Stimulated activated CD4-positive, alpha-beta T cell treated with anti-CD3 and anti-CD28 coated beads, Interleukin-1b, Interleukin-23, amount 100 ng/mL, for 24 hours (primary cell): Measurements from ENCODE around the gene PLCB1.
"Not testable (repeated sequence)": the region's sequence is repeated elsewhere in the genome, so short reads cannot be mapped to it uniquely, and the experiment has no call there.

Experiments used
- DNase-seq, 4 experiments: peaks; one replicate each; pipeline ENCODE4 v3.0.0-alpha.2; 2020; ENCODE audit warnings: low read depth in 4 of 4, low spot score in 1 of 4

Gene PLCB1

GRCh38 chr20:8330319-8330784 lies 198.3 kb downstream of the PLCB1 start:
- no peak for DNase-seq

- no peak for DNase-seq
Observed at GRCh38 chr20:8330785-8331695, 199.0 kb downstream of the PLCB1 start.

- DNase-seq: no peak
Observed at GRCh38 chr20:8331740-8332412, 199.8 kb downstream of the PLCB1 start.

- DNase-seq: no peak
Observed at GRCh38 chr20:8334641-8335040, 202.6 kb downstream of the PLCB1 start.

- DNase-seq: no peak
Observed at GRCh38 chr20:8335059-8335458, 203.0 kb downstream of the PLCB1 start.

- no peak for DNase-seq
Observed at GRCh38 chr20:8335495-8336195, 203.6 kb downstream of the PLCB1 start.

GRCh38 chr20:8339349-8339748 lies 207.3 kb downstream of the PLCB1 start:
- no peak for DNase-seq

- DNase-seq: no peak
Observed at GRCh38 chr20:8342391-8342790, 210.3 kb downstream of the PLCB1 start.

- no peak for DNase-seq
Observed at GRCh38 chr20:8344106-8344505, 212.0 kb downstream of the PLCB1 start.

- no peak for DNase-seq
Observed at GRCh38 chr20:8344631-8345030, 212.6 kb downstream of the PLCB1 start.

- DNase-seq: no peak
Observed at GRCh38 chr20:8346700-8347270, 214.7 kb downstream of the PLCB1 start.

GRCh38 chr20:8350225-8350624 lies 218.2 kb downstream of the PLCB1 start:
- DNase-seq: not testable (repeated sequence)

GRCh38 chr20:8352486-8352885 lies 220.4 kb downstream of the PLCB1 start:
- DNase-seq: no peak

- no peak for DNase-seq
Observed at GRCh38 chr20:8353512-8353911, 221.4 kb downstream of the PLCB1 start.

GRCh38 chr20:8355453-8355852 lies 223.4 kb downstream of the PLCB1 start:
- DNase-seq: no peak

GRCh38 chr20:8356806-8357205 lies 224.7 kb downstream of the PLCB1 start:
- no peak for DNase-seq

GRCh38 chr20:8357703-8358102 lies 225.6 kb downstream of the PLCB1 start:
- DNase-seq: no peak

- no peak for DNase-seq
Observed at GRCh38 chr20:8360035-8360434, 228.0 kb downstream of the PLCB1 start.

GRCh38 chr20:8361006-8361652 lies 229.1 kb downstream of the PLCB1 start:
- DNase-seq: no peak

- DNase-seq: no peak
Observed at GRCh38 chr20:8361779-8362178, 229.7 kb downstream of the PLCB1 start.

GRCh38 chr20:8362457-8362856 lies 230.4 kb downstream of the PLCB1 start:
- no peak for DNase-seq
